Smooth muscle cell (in vitro differentiated cells): ENCODE data around the gene CPEB1. TPM values are rescaled to one million over a fixed set of nuclear protein-coding genes. Genes with fewer than 3 reads are reported as not detected.

Source experiments
- DNase-seq: peaks from one replicate; lab custom pipeline; 2025; ENCODE audit not compliant: unreplicated experiment; lab: John Stamatoyannopoulos, UW
- H2AFZ ChIP-seq: fragments of 200-600 bp; sonication (generic); 2 replicates; pipeline ENCODE4 v1.6.0; 2016; ENCODE audit warnings: antibody characterized with exemption, low read depth, mild to moderate bottlenecking
- H3F3A ChIP-seq: fragments of 200-600 bp; sonication (generic); 2 replicates; pipeline ENCODE4 v1.6.0; 2017; ENCODE audit warnings: antibody characterized with exemption, low read depth
- H3K27ac ChIP-seq: fragments of 200-600 bp; sonication (generic); 2 replicates; pipeline ENCODE4 v1.5.1; 2016; ENCODE audit warnings: low read depth, mild to moderate bottlenecking
- H3K27me3 ChIP-seq: fragments of 200-600 bp; sonication (generic); 2 replicates; pipeline ENCODE4 v1.6.1; 2016; ENCODE audit warnings: low read depth, mild to moderate bottlenecking
- H3K36me3 ChIP-seq: fragments of 200-600 bp; sonication (generic); 2 replicates; pipeline ENCODE4 v1.5.1; 2016; ENCODE audit warnings: low read depth
- H3K4me1 ChIP-seq: fragments of 200-600 bp; sonication (generic); 2 replicates; pipeline ENCODE4 v1.5.1; 2016; ENCODE audit warnings: low read depth
- H3K4me2 ChIP-seq: fragments of 200-600 bp; sonication (generic); 2 replicates; pipeline ENCODE4 v1.6.0; 2016; ENCODE audit warnings: mild to moderate bottlenecking
- H3K4me3 ChIP-seq: fragments of 200-600 bp; sonication (generic); 2 replicates; pipeline ENCODE4 v1.5.1; 2016; ENCODE audit warnings: mild to moderate bottlenecking
- H3K79me2 ChIP-seq: fragments of 200-600 bp; sonication (generic); 2 replicates; pipeline ENCODE4 v1.6.0; 2016; ENCODE audit warnings: low read depth, mild to moderate bottlenecking
- H3K9ac ChIP-seq: fragments of 200-600 bp; sonication (generic); 2 replicates; pipeline ENCODE4 v1.6.0; 2016; ENCODE audit warnings: low read depth
- H3K9me3 ChIP-seq: fragments of 200-600 bp; sonication (generic); replicated peaks from 2 replicates; pipeline ENCODE4 v1.5.1; 2016; ENCODE audit warnings: low read depth
- H4K20me1 ChIP-seq: fragments of 200-600 bp; sonication (generic); 2 replicates; pipeline ENCODE4 v1.6.0; 2016; ENCODE audit warnings: low read depth
- CTCF ChIP-seq: fragments of 200-600 bp; sonication (generic); IDR thresholded peaks from 2 replicates; pipeline ENCODE4 v1.5.1; 2017; ENCODE audit warnings: borderline replicate concordance, mild to moderate bottlenecking, antibody characterized with exemption; ENCODE audit not compliant: insufficient read depth, poor library complexity, severe bottlenecking
- WGBS: methylation state at CpG from one replicate; pipeline ENCODE4 v1.1.7; 2016; ENCODE audit warnings: low lambda C conversion rate; 5-methylcytosine and 5-hydroxymethylcytosine counted together
- polyA plus RNA-seq: library from polyadenylated mRNA; unstranded; fragments of >200 nt; fragmentation: Nextera tagmentation; extraction: Ambion mirVana; gene quantifications from 2 replicates; pipeline ENCODE4 v1.2.1, GENCODE V29; 2016
- total RNA-seq: library from RNA; depleted of rRNA; stranded (reverse); fragments of >200 nt; gene quantifications from 2 replicates; pipeline ENCODE4 v1.2.3, GENCODE V29; 2014

The CPEB1 gene
- total and polyA plus RNA-seq, 2 experiments from 2014 or later, result 5.8 to 9.8 TPM

GRCh38 chr15:82656641-82657266 is 9.6 kb upstream of the CPEB1 start:
- H3K4me3 ChIP-seq, result no peak overlapping the region
- no peak overlapping the region for H3K9ac ChIP-seq
- 80% methylated on average over 7 of the region's 7 CpGs for WGBS
- no peak overlapping the region for H3K4me2 ChIP-seq
- H4K20me1 ChIP-seq, result no peaks in the 10 kb centered on the region
- H3K27ac ChIP-seq, result no peak overlapping the region
- no peaks in the 10 kb centered on the region for H3K36me3 ChIP-seq
- no peak for DNase-seq
- no peak overlapping the region for H2AFZ ChIP-seq
- no peaks in the 10 kb centered on the region for H3K4me1 ChIP-seq
- H3F3A ChIP-seq, result no peaks in the 10 kb centered on the region
- no peak for TF ChIP-seq CTCF
- no peaks in the 10 kb centered on the region for H3K9me3 ChIP-seq
- H3K27me3 ChIP-seq, result peaks cover 32% of the 10 kb centered on the region
- H3K79me2 ChIP-seq, result no peaks in the 10 kb centered on the region

GRCh38 chr15:82655606-82656005 is 8.4 kb upstream of the CPEB1 start:
- Histone ChIP-seq H3K27ac (no peak overlapping the region), H3K4me1 (no peaks in the 10 kb centered on the region), H4K20me1 (no peaks in the 10 kb centered on the region), H3K9ac (no peak overlapping the region), H2AFZ (no peak overlapping the region), H3K27me3 (peaks cover 37% of the 10 kb centered on the region), H3K36me3 (no peaks in the 10 kb centered on the region), H3K4me3 (no peak overlapping the region), H3K4me2 (no peak overlapping the region), H3K79me2 (no peaks in the 10 kb centered on the region), H3K9me3 (no peaks in the 10 kb centered on the region), H3F3A (no peaks in the 10 kb centered on the region)
- no peak for DNase-seq
- TF ChIP-seq CTCF, result no peak
- 90% methylated on average over 3 of the region's 3 CpGs for WGBS

GRCh38 chr15:82653483-82654168 is 6.5 kb upstream of the CPEB1 start:
- H3K4me1 ChIP-seq, result no peaks in the 10 kb centered on the region
- H3K9ac ChIP-seq, result no peak overlapping the region
- no peaks in the 10 kb centered on the region for H4K20me1 ChIP-seq
- no peak overlapping the region for H3K4me3 ChIP-seq
- WGBS, result 77% methylated on average over 3 of the region's 3 CpGs
- no peak overlapping the region for H3K27ac ChIP-seq
- peaks cover 57% of the 10 kb centered on the region for H3K27me3 ChIP-seq
- no peak for DNase-seq
- no peaks in the 10 kb centered on the region for H3F3A ChIP-seq
- H3K79me2 ChIP-seq, result no peaks in the 10 kb centered on the region
- H2AFZ ChIP-seq, result no peak overlapping the region
- no peaks in the 10 kb centered on the region for H3K9me3 ChIP-seq
- no peaks in the 10 kb centered on the region for H3K36me3 ChIP-seq
- no peak overlapping the region for H3K4me2 ChIP-seq
- no peak for TF ChIP-seq CTCF
